ENCODE measurements around the gene RSRC1.

GRCh38 chr3:158463556-158463955 is 353.7 kb downstream of the RSRC1 start:
- TF ChIP-seq, protein P1, sequence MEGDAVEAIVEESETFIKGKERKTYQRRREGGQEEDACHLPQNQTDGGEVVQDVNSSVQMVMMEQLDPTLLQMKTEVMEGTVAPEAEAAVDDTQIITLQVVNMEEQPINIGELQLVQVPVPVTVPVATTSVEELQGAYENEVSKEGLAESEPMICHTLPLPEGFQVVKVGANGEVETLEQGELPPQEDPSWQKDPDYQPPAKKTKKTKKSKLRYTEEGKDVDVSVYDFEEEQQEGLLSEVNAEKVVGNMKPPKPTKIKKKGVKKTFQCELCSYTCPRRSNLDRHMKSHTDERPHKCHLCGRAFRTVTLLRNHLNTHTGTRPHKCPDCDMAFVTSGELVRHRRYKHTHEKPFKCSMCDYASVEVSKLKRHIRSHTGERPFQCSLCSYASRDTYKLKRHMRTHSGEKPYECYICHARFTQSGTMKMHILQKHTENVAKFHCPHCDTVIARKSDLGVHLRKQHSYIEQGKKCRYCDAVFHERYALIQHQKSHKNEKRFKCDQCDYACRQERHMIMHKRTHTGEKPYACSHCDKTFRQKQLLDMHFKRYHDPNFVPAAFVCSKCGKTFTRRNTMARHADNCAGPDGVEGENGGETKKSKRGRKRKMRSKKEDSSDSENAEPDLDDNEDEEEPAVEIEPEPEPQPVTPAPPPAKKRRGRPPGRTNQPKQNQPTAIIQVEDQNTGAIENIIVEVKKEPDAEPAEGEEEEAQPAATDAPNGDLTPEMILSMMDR (conservative IDR thresholded peaks at IDR 0.05; ENCODE audit: low read length) = no peak
- no peak for TF ChIP-seq EZH2phosphoT487 (IDR thresholded peaks at IDR 0.05; ENCODE audit: borderline replicate concordance, low read depth, low read length)
